MM.1S (cell line): ENCODE measurements around the gene PGBD5.

Experiments
- DNase-seq: peaks from one replicate; pipeline ENCODE4 v3.0.0-alpha.2; 2015
- H2AFZ ChIP-seq: fragments of 300-600 bp; sonication (generic); 2 replicates; pipeline ENCODE4 v1.6.0; 2016; ENCODE audit warnings: antibody characterized with exemption, low read length
- H3F3A ChIP-seq: fragments of 300-600 bp; sonication (generic); 2 replicates; pipeline ENCODE4 v1.6.1; 2016; ENCODE audit warnings: mild to moderate bottlenecking, antibody characterized with exemption, low read length, moderate library complexity, mixed read lengths; ENCODE audit not compliant: insufficient read depth
- H3K27ac ChIP-seq: fragments of 300-600 bp; sonication (generic); 2 replicates; pipeline ENCODE4 v1.5.1; 2016; ENCODE audit warnings: mild to moderate bottlenecking, low read length
- H3K27me3 ChIP-seq: fragments of 300-600 bp; sonication (generic); replicated peaks from 2 replicates; pipeline ENCODE4 v1.6.0; 2016; ENCODE audit warnings: low read length; ENCODE audit not compliant: insufficient read depth
- H3K36me3 ChIP-seq: fragments of 300-600 bp; sonication (generic); replicated peaks from 2 replicates; pipeline ENCODE4 v1.6.1; 2016; ENCODE audit warnings: mild to moderate bottlenecking, low read length, mixed read lengths; ENCODE audit not compliant: insufficient read depth
- H3K4me1 ChIP-seq: fragments of 300-600 bp; sonication (generic); 2 replicates; pipeline ENCODE4 v1.6.1; 2016; ENCODE audit warnings: low read length, mixed read lengths
- H3K4me2 ChIP-seq: fragments of 300-600 bp; sonication (generic); 2 replicates; pipeline ENCODE4 v1.6.0; 2016; ENCODE audit warnings: low read depth, low read length
- H3K4me3 ChIP-seq: fragments of 300-600 bp; sonication (generic); 2 replicates; pipeline ENCODE4 v1.5.1; 2016; ENCODE audit warnings: low read length, mixed read lengths
- H3K79me2 ChIP-seq: fragments of 300-600 bp; sonication (generic); 2 replicates; pipeline ENCODE4 v1.6.1; 2016; ENCODE audit warnings: mixed run types, low read length, mixed read lengths
- H3K9ac ChIP-seq: fragments of 300-600 bp; sonication (generic); 2 replicates; pipeline ENCODE4 v1.6.1; 2016; ENCODE audit warnings: low read length, mixed read lengths
- H3K9me2 ChIP-seq: fragments of 300-600 bp; sonication (generic); replicated peaks from 2 replicates; pipeline ENCODE4 v1.6.1; 2016; ENCODE audit warnings: mild to moderate bottlenecking, low read length, mixed read lengths; ENCODE audit not compliant: insufficient read depth
- H3K9me3 ChIP-seq: fragments of 300-600 bp; sonication (generic); replicated peaks from 2 replicates; pipeline ENCODE4 v1.6.1; 2016; ENCODE audit warnings: mild to moderate bottlenecking, low read length, mixed read lengths; ENCODE audit not compliant: insufficient read depth
- H4K20me1 ChIP-seq: fragments of 300-600 bp; sonication (generic); 2 replicates; pipeline ENCODE4 v1.6.1; 2016; ENCODE audit warnings: mild to moderate bottlenecking, low read length, moderate library complexity, mixed read lengths; ENCODE audit not compliant: insufficient read depth
- CTCF ChIP-seq: fragments of 300-600 bp; sonication (generic); IDR thresholded peaks from 2 replicates; pipeline ENCODE4 v1.5.1; 2016; ENCODE audit warnings: antibody characterized with exemption, low read length, mixed read lengths
- EZH2 ChIP-seq: fragments of 300-600 bp; sonication (generic); optimal IDR thresholded peaks from 2 replicates; pipeline ENCODE3; 2017; ENCODE audit warnings: low read depth, mild to moderate bottlenecking, antibody characterized with exemption, low read length, mixed read lengths
- EZH2phosphoT487 ChIP-seq: fragments of 300-600 bp; sonication (generic); IDR thresholded peaks from 2 replicates; pipeline ENCODE4 v1.6.1; 2018; ENCODE audit warnings: antibody characterized with exemption, low read length

PGBD5 gene

GRCh38 chr1:230286890-230287269 lies 139.3 kb downstream of the PGBD5 start:
- DNase-seq: no peak
- H3K9me2 ChIP-seq: no peaks in the 10 kb centered on the region
- no peaks in the 10 kb centered on the region for H3K36me3 ChIP-seq
- H3K9me3 ChIP-seq: no peaks in the 10 kb centered on the region
- no peaks in the 10 kb centered on the region for H3F3A ChIP-seq
- H3K9ac ChIP-seq: no peak overlapping the region
- H4K20me1 ChIP-seq: no peaks in the 10 kb centered on the region
- TF ChIP-seq CTCF (no peak), EZH2 (no peak), EZH2phosphoT487 (no peak)
- H3K79me2 ChIP-seq: no peaks in the 10 kb centered on the region
- no peak overlapping the region for H3K4me3 ChIP-seq
- no peak overlapping the region for H2AFZ ChIP-seq
- no peaks in the 10 kb centered on the region for H3K27me3 ChIP-seq
- no peaks in the 10 kb centered on the region for H3K4me1 ChIP-seq
- no peak overlapping the region for H3K4me2 ChIP-seq
- no peak overlapping the region for H3K27ac ChIP-seq

GRCh38 chr1:230286166-230286889 lies 139.8 kb downstream of the PGBD5 start:
- Histone ChIP-seq H3K4me3 (no peak overlapping the region), H3K27me3 (no peaks in the 10 kb centered on the region), H3K9me2 (no peaks in the 10 kb centered on the region), H2AFZ (no peak overlapping the region), H3K36me3 (no peaks in the 10 kb centered on the region), H3K9me3 (no peaks in the 10 kb centered on the region), H3K9ac (no peak overlapping the region), H3K79me2 (no peaks in the 10 kb centered on the region), H3K27ac (no peak overlapping the region), H3K4me1 (no peaks in the 10 kb centered on the region), H3F3A (no peaks in the 10 kb centered on the region), H4K20me1 (no peaks in the 10 kb centered on the region), H3K4me2 (no peak overlapping the region)
- TF ChIP-seq CTCF: no peak
- TF ChIP-seq EZH2: no peak
- no peak for TF ChIP-seq EZH2phosphoT487
- DNase-seq: no peak

GRCh38 chr1:230285351-230285750 lies 140.8 kb downstream of the PGBD5 start:
- no peak overlapping the region for H2AFZ ChIP-seq
- no peaks in the 10 kb centered on the region for H4K20me1 ChIP-seq
- H3K27me3 ChIP-seq: no peaks in the 10 kb centered on the region
- H3K79me2 ChIP-seq: no peaks in the 10 kb centered on the region
- no peak overlapping the region for H3K4me3 ChIP-seq
- H3K9me3 ChIP-seq: no peaks in the 10 kb centered on the region
- H3K9ac ChIP-seq: no peak overlapping the region
- TF ChIP-seq CTCF: no peak
- TF ChIP-seq EZH2phosphoT487: no peak
- no peak for TF ChIP-seq EZH2
- H3F3A ChIP-seq: no peaks in the 10 kb centered on the region
- H3K27ac ChIP-seq: no peak overlapping the region
- H3K4me2 ChIP-seq: no peak overlapping the region
- no peaks in the 10 kb centered on the region for H3K36me3 ChIP-seq
- no peaks in the 10 kb centered on the region for H3K4me1 ChIP-seq
- no peaks in the 10 kb centered on the region for H3K9me2 ChIP-seq
- DNase-seq: no peak
